ENCODE results near the gene CXCL9. TPM values are rescaled to one million over a fixed set of nuclear protein-coding genes. Genes with fewer than 3 reads are reported as not detected.
"Not testable (repeated sequence)": the region's sequence is repeated elsewhere in the genome, so short reads cannot be mapped to it uniquely, and the experiment has no call there.

Gene CXCL9
- not detected in 2 replicates for total RNA-seq

DNA sequence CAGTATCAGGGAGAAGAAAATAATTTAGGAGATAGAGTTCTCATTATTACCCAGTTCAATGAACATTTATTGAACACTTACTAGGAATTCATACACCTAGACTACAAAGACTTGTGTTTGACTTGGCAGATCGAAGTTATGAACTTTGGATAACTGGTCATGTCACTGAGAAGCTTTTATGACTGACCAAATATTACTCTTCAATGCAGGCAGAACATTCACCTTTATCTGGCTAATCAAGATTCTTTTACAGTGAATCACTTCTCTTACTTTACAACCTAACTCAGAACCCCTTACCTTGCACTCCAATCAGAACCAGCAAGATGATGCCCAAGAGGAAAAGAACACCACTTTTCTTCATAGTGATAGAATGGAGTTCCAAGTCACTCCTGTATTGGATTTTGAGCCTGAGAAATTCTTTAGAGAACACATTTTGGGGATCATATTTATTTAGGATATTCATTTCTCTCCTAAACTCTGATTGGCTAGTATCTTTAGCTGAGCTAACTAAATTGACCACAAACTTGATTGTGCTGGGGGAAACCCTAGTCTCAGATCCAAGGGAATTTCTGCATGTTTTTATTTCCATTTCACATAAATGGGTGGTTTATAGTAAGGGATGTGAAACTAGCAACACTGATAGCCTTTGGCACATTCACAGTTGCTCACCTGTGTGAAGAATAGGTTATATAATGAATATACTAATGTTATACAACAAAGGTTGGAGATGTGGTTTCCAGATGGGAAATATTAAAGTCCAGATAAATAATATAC lies at the start of gene CXCL9:
TSS of gene CXCL9 (minus strand) at position 421 of the 774 bp plus-strand sequence. CDS start at position 361, 60 bp downstream.
- no peak for DNase-seq (ENCODE audit: low read depth in 2 of 2)

- no peak for DNase-seq (ENCODE audit: low read depth in 2 of 2)
These were observed 48.1 kb upstream of the CXCL9 start for GRCh38 chr4:76055421-76055820.

GRCh38 chr4:76055016-76055415 lies 47.7 kb upstream of the CXCL9 start:
- no peak for DNase-seq (ENCODE audit: low read depth in 2 of 2)

DNA sequence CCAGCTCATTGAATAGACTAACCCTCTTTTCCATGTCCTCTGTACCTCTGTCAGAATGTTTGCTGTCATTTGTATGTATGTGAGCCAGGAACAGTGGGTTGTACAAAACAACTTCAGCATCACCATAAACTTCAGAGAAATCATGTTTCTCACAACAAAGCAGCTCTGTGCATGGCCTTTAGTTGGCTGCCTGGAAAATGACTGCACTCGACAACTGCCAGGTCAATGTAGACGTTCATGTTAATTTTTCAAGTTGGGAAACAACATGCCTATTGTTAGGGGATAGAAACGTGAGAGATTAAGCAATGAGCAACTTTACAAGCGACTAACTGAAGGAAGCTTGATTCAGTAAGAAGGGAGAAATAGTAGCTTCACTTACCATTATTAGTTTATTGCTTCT lies 46.4 kb upstream of the CXCL9 start:
- DNase-seq (ENCODE audit: low read depth in 2 of 2): no peak

GRCh38 chr4:76050560-76051050 lies 43.3 kb upstream of the CXCL9 start:
- not testable (repeated sequence) for DNase-seq (ENCODE audit: low read depth in 2 of 2)

GRCh38 chr4:76049860-76050416 lies 42.6 kb upstream of the CXCL9 start:
- not testable (repeated sequence) for DNase-seq (ENCODE audit: low read depth in 2 of 2)

GRCh38 chr4:76044686-76045085 lies 37.4 kb upstream of the CXCL9 start:
- DNase-seq (ENCODE audit: low read depth in 2 of 2): not testable (repeated sequence)

DNA sequence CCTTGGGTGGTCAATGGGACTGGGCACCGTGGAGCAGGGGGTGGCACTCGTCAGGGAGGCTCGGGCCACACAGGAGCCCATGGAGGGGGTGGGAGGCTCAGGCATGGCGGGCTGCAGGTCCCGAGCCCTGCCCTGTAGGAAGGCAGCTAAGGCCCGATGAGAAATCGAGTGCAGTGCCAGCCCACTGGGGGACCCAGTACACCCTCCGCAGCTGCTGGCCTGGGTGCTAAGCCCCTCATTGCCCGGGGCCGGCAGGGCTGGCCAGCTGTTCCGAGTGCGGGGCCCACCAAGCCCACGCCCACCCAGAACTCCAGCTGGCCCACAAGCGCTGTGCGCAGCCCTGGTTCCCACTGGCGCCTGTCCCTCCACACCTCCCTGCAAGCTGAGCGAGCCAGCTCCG lies 36.0 kb upstream of the CXCL9 start:
- not testable (repeated sequence) for DNase-seq (ENCODE audit: low read depth in 2 of 2)

GRCh38 chr4:76042241-76042998 lies 35.1 kb upstream of the CXCL9 start:
- DNase-seq (ENCODE audit: low read depth in 2 of 2): peak; percentile 25 to 31

- no peak for DNase-seq (ENCODE audit: low read depth in 2 of 2)
These were observed 29.5 kb upstream of the CXCL9 start for GRCh38 chr4:76036855-76037254.

DNA sequence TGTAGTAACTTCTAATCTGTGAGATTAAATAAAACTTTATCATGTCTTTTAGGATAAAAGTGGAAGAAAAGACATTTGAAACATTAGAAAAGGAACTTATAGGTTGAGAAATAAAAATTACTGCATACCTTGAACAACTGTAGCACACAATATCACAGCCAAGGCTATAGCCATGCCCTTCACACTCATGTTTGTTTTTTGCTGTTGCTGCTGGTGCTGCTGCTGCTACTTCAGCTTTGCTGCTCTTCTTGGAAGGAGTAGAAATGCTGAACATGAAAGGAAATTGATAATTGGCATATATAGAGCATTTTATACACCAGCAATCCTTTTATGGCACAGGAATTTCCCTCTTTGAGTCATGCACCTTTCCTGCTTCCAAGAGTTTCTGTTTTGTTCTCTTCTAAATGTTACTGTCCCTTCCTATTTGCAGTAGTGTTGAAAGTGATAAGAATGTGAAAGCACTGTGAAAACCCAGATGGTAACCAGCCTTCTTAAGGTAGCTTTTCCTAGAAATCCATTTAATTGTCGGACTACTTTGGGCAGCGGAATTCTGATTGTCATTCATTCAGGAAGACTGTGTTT lies 28.6 kb upstream of the CXCL9 start, which contains the start of gene CXCL11:
TSS of gene CXCL11 (minus strand) at position 272 of the 582 bp plus-strand sequence. CDS start at position 189, 83 bp downstream.
- DNase-seq (ENCODE audit: low read depth in 2 of 2): peak; percentile 43 to 73

- no peak for DNase-seq (ENCODE audit: low read depth in 2 of 2)
These were observed 27.8 kb upstream of the CXCL9 start for GRCh38 chr4:76035141-76035540.

DNA sequence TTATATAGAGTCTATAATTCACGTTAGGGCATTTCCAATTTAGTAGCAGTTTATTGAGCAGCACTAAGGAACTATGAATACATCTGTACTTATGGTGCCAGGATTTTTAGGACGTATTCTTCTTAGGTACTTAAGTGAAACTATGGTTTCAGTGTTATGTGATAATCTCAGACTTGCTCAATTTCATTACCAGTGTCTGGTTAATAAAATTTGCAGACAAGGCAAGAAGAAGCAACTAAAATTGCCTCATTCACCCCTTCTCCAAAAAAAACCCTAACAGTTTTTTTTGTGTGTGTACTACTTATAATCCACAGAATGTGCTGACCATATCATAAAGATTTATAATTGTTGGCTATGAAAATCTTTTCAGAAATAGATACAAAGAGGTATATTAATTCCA lies 22.0 kb upstream of the CXCL9 start:
- no peak for DNase-seq (ENCODE audit: low read depth in 2 of 2)

DNA sequence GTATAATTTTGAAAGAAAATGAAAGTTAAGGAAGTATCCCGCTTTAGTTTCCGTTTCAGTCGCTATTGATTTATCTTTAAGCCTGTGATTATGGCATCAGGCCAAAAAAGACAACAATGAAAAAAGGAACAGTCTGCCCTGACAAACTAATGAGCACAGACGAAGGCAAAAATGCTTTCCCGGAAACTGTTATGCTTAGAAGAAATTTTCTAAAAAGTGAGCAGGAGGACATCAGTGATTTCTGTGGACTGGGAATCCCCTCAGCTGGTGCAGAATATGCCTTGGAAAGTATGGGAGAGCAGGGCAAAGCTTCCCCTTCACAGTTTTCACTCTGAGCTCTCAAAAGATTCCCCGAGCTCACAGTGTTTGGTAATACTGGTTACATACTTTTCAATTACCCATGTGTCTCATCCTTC lies 21.0 kb upstream of the CXCL9 start:
- DNase-seq (ENCODE audit: low read depth in 2 of 2): peak; percentile 63 to 72

GRCh38 chr4:76024065-76024464 lies 16.8 kb upstream of the CXCL9 start:
- DNase-seq (ENCODE audit: low read depth in 2 of 2): no peak

DNA sequence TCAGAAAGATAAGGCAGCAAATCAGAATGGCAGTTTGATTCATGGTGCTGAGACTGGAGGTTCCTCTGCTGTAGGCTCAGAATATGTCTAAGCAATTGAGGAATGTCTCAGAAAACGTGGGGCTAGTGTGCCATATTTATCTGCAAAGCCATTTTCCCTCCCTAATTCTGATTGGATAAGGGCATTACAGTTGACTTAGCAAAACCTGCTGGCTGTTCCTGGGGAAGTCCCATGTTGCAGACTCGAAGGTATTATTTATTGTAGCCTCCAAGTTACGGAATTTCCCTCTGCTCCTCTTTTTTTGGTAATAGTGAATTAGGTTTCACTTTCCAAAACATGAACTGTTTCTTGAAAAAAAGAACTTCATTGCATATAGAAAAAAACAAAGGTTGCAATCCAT lies 16.1 kb upstream of the CXCL9 start, which contains the start of gene CXCL10:
TSS of gene CXCL10 (minus strand) at position 109 of the 400 bp plus-strand sequence. CDS start at position 43, 66 bp downstream.
- DNase-seq (ENCODE audit: low read depth in 2 of 2): peak; percentile 14 to 59

GRCh38 chr4:76022677-76023076 lies 15.4 kb upstream of the CXCL9 start:
- DNase-seq (ENCODE audit: low read depth in 2 of 2): no peak

- no peak for DNase-seq (ENCODE audit: low read depth in 2 of 2)
These were observed 14.7 kb upstream of the CXCL9 start for GRCh38 chr4:76022031-76022430.

DNA sequence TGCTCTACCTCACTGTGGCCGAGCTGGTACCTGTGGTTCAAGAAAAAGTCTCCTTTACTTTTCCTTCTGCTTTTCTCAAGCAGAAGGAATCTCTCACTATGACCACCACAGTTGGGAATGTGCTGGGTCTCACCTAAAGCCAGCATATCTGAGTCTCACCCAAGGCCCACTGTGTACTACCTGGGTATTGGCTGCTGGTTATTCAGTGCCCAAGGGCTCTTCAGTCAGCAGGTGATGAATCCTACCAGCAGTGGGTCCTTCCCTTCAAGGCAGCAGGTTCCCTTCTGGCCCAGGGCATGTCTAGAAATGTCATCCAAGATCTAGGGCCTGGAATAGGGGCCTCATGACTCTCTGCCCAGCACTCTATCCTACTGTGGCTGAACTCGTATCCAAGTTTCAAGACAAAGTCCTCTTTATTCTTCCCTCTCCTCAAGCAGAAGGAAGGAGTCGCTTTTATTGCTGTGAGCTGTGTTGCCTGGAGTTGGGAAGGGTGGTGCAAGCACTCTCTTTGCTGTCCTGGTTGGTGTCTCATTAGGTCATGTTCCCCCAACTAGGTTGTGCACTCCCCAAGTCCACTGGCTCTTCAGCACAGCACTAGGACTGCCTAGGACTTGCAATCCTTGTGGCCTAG lies 9.9 kb upstream of the CXCL9 start:
- no peak for DNase-seq (ENCODE audit: low read depth in 2 of 2)

DNA sequence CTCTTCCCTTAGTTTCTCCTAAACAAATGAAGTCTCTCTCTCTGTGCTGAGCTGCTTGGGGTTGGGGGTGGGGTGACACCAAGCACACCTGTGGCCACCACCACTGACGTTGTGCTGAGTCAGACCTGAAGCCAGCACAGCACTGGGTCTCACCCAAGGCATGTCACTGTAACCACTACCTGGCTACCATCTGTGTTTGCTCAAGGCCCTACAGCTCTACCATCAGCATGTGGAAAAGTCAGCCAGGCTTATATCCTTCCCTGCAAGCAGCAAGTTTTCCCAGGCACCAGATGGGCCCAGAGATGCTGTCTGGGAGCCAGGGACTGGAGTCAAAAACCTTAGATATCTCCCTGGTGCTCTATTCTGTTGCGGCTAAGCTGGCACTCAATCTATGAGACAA lies 9.1 kb upstream of the CXCL9 start:
- no peak for DNase-seq (ENCODE audit: low read depth in 2 of 2)

DNA sequence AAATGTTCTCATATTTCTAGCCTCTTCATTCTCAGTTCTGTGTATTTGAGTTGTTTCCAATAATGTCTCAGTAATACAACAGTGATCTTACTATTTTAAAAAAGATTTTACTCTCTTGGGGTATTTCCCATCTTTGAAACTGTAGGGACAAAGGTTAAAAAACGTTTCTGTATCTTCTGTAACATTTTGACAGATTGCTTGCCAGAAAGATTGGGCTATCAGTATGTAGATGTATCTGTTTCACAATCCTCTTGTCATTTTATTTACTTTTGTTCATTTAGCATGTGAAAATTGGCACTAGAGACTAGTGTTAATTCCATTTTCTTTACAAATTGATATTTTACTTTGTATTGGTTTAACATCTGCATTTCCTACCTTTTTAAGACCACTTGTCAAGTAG lies 6.2 kb upstream of the CXCL9 start:
- DNase-seq (ENCODE audit: low read depth in 2 of 2): no peak
